Endothelial cell of umbilical vein (primary cell): ENCODE results near the gene RPS16.

Source experiments
- EZH2 ChIP-seq: IDR thresholded peaks from 2 replicates; pipeline ENCODE4 v1.6.1; 2012; ENCODE audit warnings: borderline replicate concordance, low read depth, mild to moderate bottlenecking, moderate library complexity, low read length, inconsistent platforms; ENCODE audit not compliant: severe bottlenecking
- JUN ChIP-seq: IDR thresholded peaks from 2 replicates; pipeline ENCODE4 v1.6.1; 2011; ENCODE audit warnings: borderline replicate concordance, low read depth; ENCODE audit not compliant: insufficient read length, insufficient read depth
- POLR2A ChIP-seq: IDR thresholded peaks from 2 replicates; pipeline ENCODE4 v1.6.1; 2012; ENCODE audit warnings: low read depth, mild to moderate bottlenecking, control low read depth, low read length
- TF ChIP-seq, protein P1 (sequence below), 2 donors: IDR thresholded peaks; 1 replicate in 1 of 2; 2 replicates in 1 of 2; pipeline ENCODE4 v1.5.1; 2011; ENCODE audit warnings: low read length in 2 of 2, mild to moderate bottlenecking in 2 of 2, moderate library complexity in 2 of 2, control low read depth in 1 of 2, inconsistent platforms in 1 of 2, low read depth in 1 of 2; ENCODE audit not compliant: insufficient read depth in 1 of 2; ENCODE audit errors: extremely low read depth in 1 of 2
- TF ChIP-seq, protein P2 (sequence below): IDR thresholded peaks from 2 replicates; pipeline ENCODE4 v1.6.1; 2011; ENCODE audit not compliant: insufficient read depth, insufficient read length

DNA sequence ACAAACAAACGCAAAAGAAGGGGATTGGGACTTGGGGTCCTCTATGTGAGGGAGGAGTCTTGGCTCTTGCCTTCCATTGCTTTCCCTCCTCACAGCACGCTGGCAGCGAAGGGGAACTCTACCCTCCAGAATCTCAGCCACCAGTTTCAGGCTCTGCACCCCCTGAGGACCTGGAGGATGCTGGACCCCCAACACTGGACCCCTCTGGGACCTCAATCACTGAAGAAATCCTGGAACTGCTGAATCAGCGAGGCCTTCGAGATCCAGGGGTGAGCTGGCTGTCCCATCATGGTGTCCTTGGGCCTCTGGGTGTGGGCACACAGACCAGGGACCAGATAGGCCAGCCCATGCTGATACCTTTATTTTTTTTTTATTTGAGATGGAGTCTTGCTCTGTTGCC lies 13.7 kb downstream of the RPS16 start:
- TF ChIP-seq, protein P1, sequence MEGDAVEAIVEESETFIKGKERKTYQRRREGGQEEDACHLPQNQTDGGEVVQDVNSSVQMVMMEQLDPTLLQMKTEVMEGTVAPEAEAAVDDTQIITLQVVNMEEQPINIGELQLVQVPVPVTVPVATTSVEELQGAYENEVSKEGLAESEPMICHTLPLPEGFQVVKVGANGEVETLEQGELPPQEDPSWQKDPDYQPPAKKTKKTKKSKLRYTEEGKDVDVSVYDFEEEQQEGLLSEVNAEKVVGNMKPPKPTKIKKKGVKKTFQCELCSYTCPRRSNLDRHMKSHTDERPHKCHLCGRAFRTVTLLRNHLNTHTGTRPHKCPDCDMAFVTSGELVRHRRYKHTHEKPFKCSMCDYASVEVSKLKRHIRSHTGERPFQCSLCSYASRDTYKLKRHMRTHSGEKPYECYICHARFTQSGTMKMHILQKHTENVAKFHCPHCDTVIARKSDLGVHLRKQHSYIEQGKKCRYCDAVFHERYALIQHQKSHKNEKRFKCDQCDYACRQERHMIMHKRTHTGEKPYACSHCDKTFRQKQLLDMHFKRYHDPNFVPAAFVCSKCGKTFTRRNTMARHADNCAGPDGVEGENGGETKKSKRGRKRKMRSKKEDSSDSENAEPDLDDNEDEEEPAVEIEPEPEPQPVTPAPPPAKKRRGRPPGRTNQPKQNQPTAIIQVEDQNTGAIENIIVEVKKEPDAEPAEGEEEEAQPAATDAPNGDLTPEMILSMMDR (IDR thresholded peaks at IDR 0.05; ENCODE audit: extremely low read depth in 1 of 2, insufficient read depth in 1 of 2, low read depth in 1 of 2, low read length in 2 of 2) = no peak
- TF ChIP-seq JUN = no peak
- no peak for TF ChIP-seq EZH2
- no peak for TF ChIP-seq POLR2A
- TF ChIP-seq, protein P2, sequence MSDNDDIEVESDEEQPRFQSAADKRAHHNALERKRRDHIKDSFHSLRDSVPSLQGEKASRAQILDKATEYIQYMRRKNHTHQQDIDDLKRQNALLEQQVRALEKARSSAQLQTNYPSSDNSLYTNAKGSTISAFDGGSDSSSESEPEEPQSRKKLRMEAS = no peak
